ENCODE measurements around the gene MED12L.
A peak's percentile ranks its signal among the peaks of the same experiment; 100 is the strongest.

Gene MED12L

GRCh38 chr3:151330899-151331298 is 245.4 kb downstream of the MED12L start:
- no peak for DNase-seq

DNA sequence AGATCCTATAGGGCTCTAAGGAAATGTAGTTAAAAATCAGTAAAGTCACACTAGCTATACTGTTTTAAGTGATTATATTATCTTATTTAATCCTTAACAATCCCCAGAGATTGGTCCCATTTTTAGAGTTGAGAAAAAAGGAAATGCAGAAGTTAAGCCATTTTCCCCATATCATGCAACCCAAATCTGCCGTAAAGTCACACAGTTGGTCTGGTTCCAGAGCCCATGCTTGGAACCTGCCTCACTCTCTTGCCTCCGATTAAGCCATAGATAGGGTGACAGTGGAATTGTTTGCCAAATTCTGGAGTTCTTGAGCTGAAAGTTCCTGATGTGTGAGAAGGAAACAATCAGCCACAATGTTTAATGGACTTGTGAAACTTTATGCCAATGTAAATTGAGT is 246.2 kb downstream of the MED12L start:
- DNase-seq: no peak

DNA sequence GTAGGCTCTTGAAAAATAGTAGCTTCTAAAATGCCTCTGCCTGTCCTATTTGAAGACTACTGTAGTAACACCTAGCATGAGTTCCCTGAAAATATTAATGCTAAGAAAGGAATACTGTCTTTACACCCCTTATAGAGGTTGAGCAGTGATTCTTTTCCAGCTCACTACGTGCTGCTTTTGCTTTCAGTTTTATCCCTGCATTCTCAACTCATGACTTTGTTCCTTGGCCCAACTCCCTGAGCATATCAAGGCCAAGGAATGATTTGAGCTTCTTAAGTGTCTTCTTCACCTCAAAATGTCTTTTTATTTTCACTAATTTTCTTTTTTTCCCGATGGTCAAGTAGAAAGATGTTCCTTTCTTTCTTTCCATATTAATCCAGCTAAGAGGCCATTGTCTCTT is 260.4 kb downstream of the MED12L start:
- DNase-seq: no peak

GRCh38 chr3:151346292-151346691 is 260.8 kb downstream of the MED12L start:
- no peak for DNase-seq

- DNase-seq: no peak
These were observed 262.0 kb downstream of the MED12L start for GRCh38 chr3:151347432-151347831.

GRCh38 chr3:151350656-151351055 is 265.2 kb downstream of the MED12L start:
- no peak for DNase-seq

GRCh38 chr3:151351219-151351618 is 265.8 kb downstream of the MED12L start:
- DNase-seq: no peak

- DNase-seq: no peak
These were observed 266.2 kb downstream of the MED12L start for GRCh38 chr3:151351648-151352047.

DNA sequence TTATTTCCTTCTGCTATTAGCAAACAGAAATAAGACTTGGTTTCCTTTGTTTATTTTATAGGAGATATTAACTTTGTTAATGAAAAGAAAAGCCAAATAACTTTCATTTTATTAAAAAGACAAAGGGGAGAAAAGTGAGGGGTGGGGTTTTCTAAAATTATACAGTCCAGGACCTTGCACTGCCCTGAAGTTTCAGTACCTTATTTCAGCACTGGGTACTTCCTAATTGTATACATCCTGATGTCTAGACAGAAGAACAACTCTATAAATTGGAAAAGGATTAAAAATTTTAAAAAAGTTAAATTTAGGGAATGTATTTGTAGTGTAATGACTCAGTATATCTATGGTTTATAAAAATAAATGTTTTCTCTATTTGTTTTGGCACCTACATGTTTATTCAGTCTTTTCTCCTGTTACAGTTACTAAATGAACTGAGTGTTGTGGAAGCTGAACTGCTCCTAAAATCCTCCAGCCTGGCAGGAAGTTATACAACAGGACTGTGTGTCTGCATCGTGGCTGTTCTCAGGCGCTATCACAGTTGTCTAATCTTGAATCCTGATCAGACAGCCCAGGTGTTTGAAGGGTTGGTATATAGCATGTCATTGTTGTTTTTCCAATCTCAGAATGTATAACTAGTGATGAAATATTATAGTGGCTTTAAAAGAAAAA is 271.5 kb downstream of the MED12L start:
- DNase-seq: no peak

- no peak for DNase-seq
These were observed 272.0 kb downstream of the MED12L start for GRCh38 chr3:151357463-151357850.

GRCh38 chr3:151362751-151363174 is 277.3 kb downstream of the MED12L start:
- DNase-seq: no peak

GRCh38 chr3:151366993-151367392 is 281.5 kb downstream of the MED12L start:
- no peak for DNase-seq

GRCh38 chr3:151367448-151367847 is 282.0 kb downstream of the MED12L start:
- DNase-seq: no peak

- no peak for DNase-seq
These were observed 286.1 kb downstream of the MED12L start for GRCh38 chr3:151371526-151371925.

DNA sequence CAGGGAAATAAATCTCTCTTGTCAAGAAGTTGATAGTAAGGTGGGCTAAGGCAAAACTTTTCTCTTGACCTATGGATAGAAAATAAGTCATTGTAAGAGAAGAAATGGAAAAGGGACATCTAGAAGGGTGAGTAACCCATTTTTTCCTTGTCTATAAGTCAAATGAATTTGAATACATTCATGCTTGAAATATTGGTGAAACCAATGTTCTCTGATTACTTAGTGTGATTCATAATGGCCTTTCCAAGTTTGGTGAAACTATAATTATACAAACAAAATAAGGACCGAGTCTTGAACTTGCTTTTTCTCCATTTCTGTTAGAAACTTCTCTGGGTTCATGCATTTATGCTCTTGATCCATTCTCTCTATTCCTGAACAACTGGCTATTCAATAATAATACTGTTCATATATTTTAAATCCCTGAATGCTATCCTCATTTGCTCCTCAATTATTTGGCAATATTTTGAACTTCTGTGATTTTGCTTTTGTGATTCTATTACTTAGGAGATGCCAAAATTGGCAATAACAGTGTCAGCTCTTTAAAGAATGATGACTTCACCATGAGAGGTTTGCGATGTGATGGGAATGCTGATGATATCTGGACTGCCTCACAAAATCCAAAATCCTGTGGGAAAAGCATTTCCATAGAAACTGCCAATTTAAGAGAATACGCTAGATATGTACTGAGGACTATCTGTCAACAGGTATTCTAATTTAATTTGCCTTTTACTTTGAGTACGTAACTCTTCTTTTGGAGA is 286.8 kb downstream of the MED12L start:
- no peak for DNase-seq

GRCh38 chr3:151377768-151378385 is 292.4 kb downstream of the MED12L start:
- DNase-seq: no peak

GRCh38 chr3:151379083-151379734 is 293.7 kb downstream of the MED12L start:
- peak in 1 of 2 donors; percentile 12 for DNase-seq

DNA sequence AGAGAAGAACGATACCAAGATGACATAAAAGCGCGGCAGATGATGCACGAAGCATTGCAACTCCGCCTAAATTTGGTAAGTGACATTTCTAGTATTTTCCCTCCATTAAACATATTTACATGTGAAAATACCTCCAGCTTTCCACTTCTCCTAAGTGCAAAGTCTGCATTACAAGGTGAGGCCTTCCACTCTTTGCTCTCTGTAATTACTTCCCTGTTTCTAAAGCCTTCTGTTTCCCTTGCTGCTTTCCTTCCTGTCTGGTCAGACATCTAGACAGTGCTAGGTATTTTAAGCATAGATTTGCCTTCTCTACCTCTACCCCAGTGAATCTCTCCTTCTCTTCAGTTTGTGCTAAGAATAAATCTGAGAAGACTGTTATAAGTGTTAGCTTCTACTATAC is 297.2 kb downstream of the MED12L start:
- no peak for DNase-seq

- no peak for DNase-seq
These were observed 297.6 kb downstream of the MED12L start for GRCh38 chr3:151383111-151383510.

DNA sequence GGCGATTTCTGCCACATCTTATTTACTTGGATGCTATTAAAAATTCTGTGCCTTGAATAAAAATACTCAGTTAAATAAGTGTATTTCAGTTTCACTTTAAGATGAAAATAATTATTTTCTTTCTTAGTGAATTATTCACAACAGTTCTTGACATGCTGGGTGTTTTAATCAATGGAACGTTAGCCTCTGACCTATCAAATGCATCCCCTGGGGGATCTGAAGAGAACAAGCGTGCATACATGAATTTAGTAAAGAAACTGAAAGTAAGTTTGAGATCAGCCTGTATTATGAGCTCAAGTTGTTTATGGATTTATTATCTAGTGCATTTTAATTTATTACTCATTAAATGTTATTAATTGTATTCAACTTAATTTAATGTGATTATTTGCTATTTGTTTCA is 298.5 kb downstream of the MED12L start:
- DNase-seq: no peak

DNA sequence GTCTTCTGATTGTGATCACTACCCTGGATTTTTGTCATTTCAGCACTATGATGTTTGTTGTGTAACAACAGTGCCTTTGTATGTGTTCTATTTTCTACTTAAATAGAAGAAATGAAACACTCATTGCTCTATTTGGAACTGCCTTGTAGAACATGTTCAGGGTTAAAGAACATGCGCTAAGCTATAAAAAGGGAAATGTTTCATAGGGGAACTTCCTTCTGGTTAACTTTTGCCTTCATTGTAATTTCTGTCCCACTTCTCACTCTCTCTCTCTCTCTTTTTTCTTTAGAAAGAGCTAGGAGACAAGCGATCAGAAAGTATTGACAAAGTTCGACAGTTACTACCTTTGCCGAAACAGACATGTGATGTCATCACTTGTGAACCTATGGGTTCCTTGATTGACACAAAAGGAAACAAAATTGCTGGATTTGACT is 299.3 kb downstream of the MED12L start, which contains the start of gene P2RY12:
P2RY12 (minus strand) TSS at position 13 of the 434 bp plus-strand sequence. CDS start 45,908 bp downstream, outside the sequence.
- no peak for DNase-seq

GRCh38 chr3:151386056-151386455 is 300.6 kb downstream of the MED12L start:
- no peak for DNase-seq

DNA sequence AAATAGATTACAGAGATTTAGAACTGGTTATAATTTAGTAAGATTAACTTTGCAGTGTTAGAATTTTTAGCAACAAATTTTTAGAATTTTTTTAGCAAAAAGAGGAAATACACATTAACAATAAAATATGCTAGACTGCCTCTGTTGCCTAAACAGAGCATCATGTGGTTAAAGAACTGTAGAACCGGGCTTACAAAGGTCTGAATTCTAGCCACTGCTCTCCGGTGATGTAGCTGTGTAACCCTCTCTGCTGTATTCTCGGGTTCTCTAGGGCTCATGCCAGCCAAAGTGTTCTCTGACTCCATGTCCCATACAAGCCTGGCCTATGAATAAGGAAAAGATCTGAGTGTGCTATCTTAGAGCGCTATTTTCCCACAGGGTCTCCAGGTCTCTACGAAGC is 302.0 kb downstream of the MED12L start:
- no peak for DNase-seq

Data from stimulated activated CD4-positive, alpha-beta T cell treated with anti-CD3 and anti-CD28 coated beads, Interleukin-2, amount 100 ng/mL, for 24 hours (primary cell).